AG04449 (cell line): ENCODE results near the gene SULT1B1.

Experiments used
- CTCF ChIA-PET: fragments of 350-600 bp; formaldehyde crosslinking; extraction: SDS; loops from one replicate; lab custom pipeline; 2021; ENCODE audit warnings: antibody characterized with exemption; lab: Yijun Ruan, JAX
- POLR2A ChIA-PET: fragments of 400-600, 350-600 bp; formaldehyde crosslinking; extraction: SDS; loops from one replicate; lab custom pipeline; 2020; ENCODE audit warnings: antibody characterized with exemption, inconsistent platforms; lab: Yijun Ruan, JAX
- DNase-seq: peaks from one replicate; pipeline ENCODE4 v3.0.0-alpha.2; 2010; ENCODE audit warnings: low read depth, low spot score
- H3K4me3 ChIP-seq: 2 replicates; pipeline ENCODE4 v1.5.1; 2011; ENCODE audit warnings: low read depth, mild to moderate bottlenecking, control low read depth, low read length
- CTCF ChIP-seq: IDR thresholded peaks from one replicate; pipeline ENCODE4 v1.5.1; 2011; ENCODE audit warnings: mild to moderate bottlenecking, moderate library complexity, low read length, control low read depth, inconsistent platforms; ENCODE audit not compliant: insufficient read depth; ENCODE audit errors: missing control alignments

The SULT1B1 gene

GRCh38 chr4:69731241-69731640 is 29.2 kb downstream of the SULT1B1 start:
- no peak overlapping the region for H3K4me3 ChIP-seq
- TF ChIP-seq CTCF, result no peak
- ChIA-PET POLR2A (no interaction called here), CTCF (no interaction called here)
- DNase-seq, result no peak

- CTCF ChIA-PET, result no interaction called here
- POLR2A ChIA-PET, result no interaction called here
- no peak for TF ChIP-seq CTCF
- no peak for DNase-seq
- no peak overlapping the region for H3K4me3 ChIP-seq
These were observed 30.4 kb downstream of the SULT1B1 start for GRCh38 chr4:69730002-69730401.

- POLR2A ChIA-PET, result no interaction called here
- H3K4me3 ChIP-seq, result no peak overlapping the region
- CTCF ChIA-PET, result no interaction called here
- DNase-seq, result no peak
- TF ChIP-seq CTCF, result no peak
These were observed 32.5 kb downstream of the SULT1B1 start for GRCh38 chr4:69727926-69728325.

- POLR2A ChIA-PET, result no interaction called here
These were observed 33.0 kb downstream of the SULT1B1 start for GRCh38 chr4:69727426-69727825.

GRCh38 chr4:69726971-69727370 is 33.4 kb downstream of the SULT1B1 start:
- H3K4me3 ChIP-seq, result no peak overlapping the region
- ChIA-PET CTCF (no interaction called here), POLR2A (no interaction called here)
- TF ChIP-seq CTCF, result no peak
- no peak for DNase-seq

More at GRCh38 chr4:69727426-69727825, 33.0 kb downstream of the SULT1B1 start:
- no peak for DNase-seq
- no peak overlapping the region for H3K4me3 ChIP-seq
- CTCF ChIA-PET, result no interaction called here
- no peak for TF ChIP-seq CTCF

- no peak for DNase-seq
- ChIA-PET POLR2A (no interaction called here), CTCF (interaction anchor here (0.8 kb wide), 1 partner anchor 105 kb away, joined by 3 read pairs; no protein-coding TSS in a partner anchor)
These were observed 41.8 kb downstream of the SULT1B1 start for GRCh38 chr4:69718396-69719271.

More at GRCh38 chr4:69718396-69719271, 41.8 kb downstream of the SULT1B1 start:
- H3K4me3 ChIP-seq, result no peak overlapping the region
- TF ChIP-seq CTCF, result no peak
